SK-N-MC (cell line): ENCODE data around the gene PTPRM.
"Not testable (repeated sequence)": the region's sequence is repeated elsewhere in the genome, so short reads cannot be mapped to it uniquely, and the experiment has no call there.

Experiments
- EZH2 ChIP-seq: fragments of 200-600 bp; sonication (generic); IDR thresholded peaks from one replicate; pipeline ENCODE4 v1.6.1; 2017; ENCODE audit warnings: antibody characterized with exemption
- POLR2AphosphoS5 ChIP-seq: IDR thresholded peaks from 2 replicates; pipeline ENCODE4 v1.6.1; 2012; ENCODE audit warnings: mild to moderate bottlenecking, low read depth, low read length, borderline replicate concordance

DNA sequence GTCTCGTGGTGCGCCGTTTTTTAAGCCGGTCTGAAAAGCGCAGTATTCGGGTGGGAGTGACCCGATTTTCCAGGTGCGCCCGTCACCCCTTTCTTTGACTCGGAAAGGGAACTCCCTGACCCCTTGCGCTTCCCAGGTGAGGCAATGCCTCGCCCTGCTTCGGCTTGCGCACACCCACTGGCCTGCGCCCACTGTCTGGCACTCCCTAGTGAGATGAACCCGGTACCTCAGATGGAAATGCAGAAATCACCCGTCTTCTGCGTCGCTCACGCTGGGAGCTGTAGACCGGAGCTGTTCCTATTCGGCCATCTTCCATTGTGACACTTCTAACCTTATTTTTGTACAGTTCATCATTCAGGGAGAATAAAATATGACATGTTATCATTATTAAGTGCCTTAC lies 496.0 kb downstream of the PTPRM start:
- TF ChIP-seq POLR2AphosphoS5, EZH2: not testable (repeated sequence)
